MCF 10A (cell line): ENCODE data around the gene TBX10. TPM values are rescaled to one million over a fixed set of nuclear protein-coding genes. Genes with fewer than 3 reads are reported as not detected.

Source experiments
- BruUV-seq: library from RNA; stranded (reverse); fragments of 400-500 nt; replicated peaks from 2 replicates; lab custom pipeline; 2021; lab: Mats Ljungman, UMichigan
- CTCF ChIA-PET: fragments of 300-600 bp; sonication (Branson Sonifier 250); formaldehyde crosslinking; extraction: SDS; loops from one replicate; lab custom pipeline; 2021; ENCODE audit warnings: antibody characterized with exemption, inconsistent platforms; lab: Yijun Ruan, JAX
- POLR2A ChIA-PET: fragments of 300-600, 350-650 bp; sonication (Branson Sonifier 250); formaldehyde crosslinking; extraction: SDS; loops from one replicate; lab custom pipeline; 2020; ENCODE audit warnings: antibody characterized with exemption, inconsistent platforms; lab: Yijun Ruan, JAX
- DNase-seq: peaks from one replicate; pipeline ENCODE4 v3.0.0-alpha.2; 2018; ENCODE audit not compliant: unreplicated experiment
- H3K27ac Mint-ChIP-seq: one replicate; pipeline ENCODE4 v1.8.0; 2022; ENCODE audit warnings: mild to moderate bottlenecking, low read depth, mixed read lengths; ENCODE audit not compliant: unreplicated experiment
- H3K27me3 Mint-ChIP-seq: one replicate; pipeline ENCODE4 v1.8.0; 2022; ENCODE audit warnings: mixed read lengths; ENCODE audit not compliant: insufficient read depth, unreplicated experiment
- H3K36me3 Mint-ChIP-seq: one replicate; pipeline ENCODE4 v1.8.0; 2022; ENCODE audit warnings: mild to moderate bottlenecking, moderate library complexity, mixed read lengths; ENCODE audit not compliant: insufficient read depth, unreplicated experiment
- H3K4me1 Mint-ChIP-seq: one replicate; pipeline ENCODE4 v1.8.0; 2022; ENCODE audit warnings: mixed read lengths; ENCODE audit not compliant: insufficient read depth, unreplicated experiment
- H3K4me3 Mint-ChIP-seq: one replicate; pipeline ENCODE4 v1.8.0; 2022; ENCODE audit warnings: mild to moderate bottlenecking, moderate library complexity, mixed read lengths; ENCODE audit not compliant: unreplicated experiment
- H3K9me3 Mint-ChIP-seq: one replicate; pipeline ENCODE4 v1.8.0; 2022; ENCODE audit warnings: mixed read lengths; ENCODE audit not compliant: unreplicated experiment
- CTCF ChIP-seq: fragments of 200-600 bp; IDR thresholded peaks from one replicate; pipeline ENCODE4 v1.8.0; 2022; ENCODE audit warnings: antibody characterized with exemption, mild to moderate bottlenecking; ENCODE audit not compliant: unreplicated experiment
- intact Hi-C: fragments of 100-400 bp; cut with micrococcal nuclease; formaldehyde crosslinking; loops from 2 replicates; pipeline ENCODE4 v1.14.1; 2022
- total RNA-seq: library from RNA; stranded (reverse); gene quantifications from 2 replicates; pipeline ENCODE4 v1.2.3, GENCODE V29; 2022

TBX10 gene
- total RNA-seq, 1 experiment from 2014 or later = not detected

GRCh38 chr11:67657300-67657699 lies 17.7 kb upstream of the TBX10 start:
- H3K4me1 Mint-ChIP-seq = no peaks in the 10 kb centered on the region
- POLR2A ChIA-PET = interaction anchor here (2.8 to 3.1 kb wide), 2 partner anchors 28 to 74 kb away, joined by 16 to 20 read pairs; partner anchors contain the start of genes GSTP1 and NUDT8

GRCh38 chr11:67656278-67656922 lies 16.8 kb upstream of the TBX10 start:
- peak; percentile 39 for DNase-seq
- ChIA-PET CTCF (interaction anchor here (0.6 to 2.1 kb wide), 5 partner anchors 10 to 494 kb away, joined by 3 to 14 read pairs (median 4); no protein-coding TSS in a partner anchor), POLR2A (interaction anchor here (0.6 to 3.1 kb wide), 5 partner anchors 10 to 384 kb away, joined by 3 to 20 read pairs (median 5); partner anchors contain the start of genes GSTP1 and NUDT8)
- Mint-ChIP-seq H3K9me3 (no peaks in the 10 kb centered on the region), H3K27me3 (no peaks in the 10 kb centered on the region), H3K27ac (peak overlapping the region; percentile 64), H3K36me3 (no peaks in the 10 kb centered on the region), H3K4me1 (no peaks in the 10 kb centered on the region), H3K4me3 (no peak overlapping the region)
- no TSS peak for BruUV-seq
- TF ChIP-seq CTCF = no peak
- intact Hi-C loops = no loop called here

More at GRCh38 chr11:67657300-67657699, 17.7 kb upstream of the TBX10 start:
- Mint-ChIP-seq H3K27me3 (no peaks in the 10 kb centered on the region), H3K27ac (no peak overlapping the region), H3K4me3 (no peak overlapping the region), H3K36me3 (no peaks in the 10 kb centered on the region), H3K9me3 (no peaks in the 10 kb centered on the region)
- DNase-seq = no peak
- intact Hi-C loops = no loop called here
- TF ChIP-seq CTCF = no peak
- CTCF ChIA-PET = interaction anchor here (0.9 to 6.2 kb wide), 5 partner anchors 11 to 85 kb away, joined by 3 to 50 read pairs (median 6); partner anchors contain the start of gene NUDT8
- no TSS peak for BruUV-seq

GRCh38 chr11:67654225-67654624 lies 14.7 kb upstream of the TBX10 start:
- no TSS peak for BruUV-seq
- Mint-ChIP-seq H3K27me3 (no peaks in the 10 kb centered on the region), H3K36me3 (no peaks in the 10 kb centered on the region), H3K4me3 (no peak overlapping the region), H3K27ac (no peak overlapping the region), H3K4me1 (no peaks in the 10 kb centered on the region), H3K9me3 (no peaks in the 10 kb centered on the region)
- POLR2A ChIA-PET = no interaction called here
- no peak for TF ChIP-seq CTCF
- intact Hi-C loops = no loop called here
- CTCF ChIA-PET = no interaction called here
- no peak for DNase-seq

- Mint-ChIP-seq H3K27ac (no peak overlapping the region), H3K36me3 (no peaks in the 10 kb centered on the region), H3K4me3 (no peak overlapping the region), H3K27me3 (no peaks in the 10 kb centered on the region), H3K9me3 (no peaks in the 10 kb centered on the region), H3K4me1 (no peaks in the 10 kb centered on the region)
- TF ChIP-seq CTCF = no peak
- no TSS peak for BruUV-seq
- intact Hi-C loops = no loop called here
- POLR2A ChIA-PET = interaction anchor here (0.6 to 1.5 kb wide), 3 partner anchors 20 to 71 kb away, joined by 3 read pairs; no protein-coding TSS in a partner anchor
- DNase-seq = no peak
- CTCF ChIA-PET = interaction anchor here (0.6 to 1.2 kb wide), 5 partner anchors 21 to 341 kb away, joined by 3 to 6 read pairs (median 4); no protein-coding TSS in a partner anchor
Observed at GRCh38 chr11:67652965-67653845, 13.6 kb upstream of the TBX10 start.
